Right lobe of liver (tissue), 6 donors: ENCODE data around the gene ZNF652. TPM values are rescaled to one million over a fixed set of nuclear protein-coding genes. Genes with fewer than 3 reads are reported as not detected.

ENCODE experiments used
- ATAC-seq, 4 donors: fragments of 200-7000 bp; cut with Tn5 transposase; one replicate each; pipeline ENCODE4 v1.9.1; 2020; ENCODE audit warnings: mild to moderate bottlenecking in 4 of 4, moderate library complexity in 4 of 4
- DNase-seq, 3 donors: peaks; one replicate each; pipeline ENCODE4 v3.0.0-alpha.2; 2020
- H3K27ac ChIP-seq, 3 donors: fragments of 200-600 bp; one replicate each; pipeline ENCODE4 v1.8.0; 2022
- H3K27me3 ChIP-seq, 2 donors: fragments of 200-600 bp; one replicate each; pipeline ENCODE4 v1.8.0; 2022
- H3K36me3 ChIP-seq, 4 donors: fragments of 200-600 bp; sonication (generic) in 1 of 4; one replicate each; pipeline versions ENCODE4 v1.5.1 to v1.8.0; 2017 to 2022; ENCODE audit warnings: control low read depth in 1 of 4
- H3K4me1 ChIP-seq, 4 donors: fragments of 200-600 bp; sonication (generic) in 1 of 4; one replicate each; pipeline versions ENCODE4 v1.5.1 to v1.8.0; 2017 to 2022; ENCODE audit warnings: control low read depth in 1 of 4
- H3K4me3 ChIP-seq, 3 donors: fragments of 200-600 bp; one replicate each; pipeline ENCODE4 v1.8.0; 2022
- H3K9me3 ChIP-seq, 4 donors: fragments of 200-600 bp; sonication (generic) in 1 of 4; one replicate each; pipeline versions ENCODE4 v1.5.1 to v1.8.0; 2017 to 2022; ENCODE audit warnings: control low read depth in 1 of 4
- CTCF ChIP-seq, 4 donors: fragments of 200-600 bp in 3 of 4; fragments of 450-650 bp in 1 of 4; IDR thresholded peaks; one replicate each; pipeline versions ENCODE4 v1.5.1 to v1.8.0; 2016 to 2022; ENCODE audit warnings: antibody characterized with exemption in 4 of 4, mild to moderate bottlenecking in 2 of 4
- POLR2A ChIP-seq: fragments of 450-650 bp; IDR thresholded peaks from one replicate; pipeline ENCODE4 v1.6.1; 2017; ENCODE audit warnings: antibody characterized with exemption, mild to moderate bottlenecking
- WGBS: methylation state at CpG from one replicate; pipeline ENCODE4 v1.1.6; 2018; ENCODE audit warnings: low coverage, low lambda C conversion rate; ENCODE audit not compliant: insufficient coverage; ENCODE audit errors: missing lambda C conversion rate; 5-methylcytosine and 5-hydroxymethylcytosine counted together
- intact Hi-C, 2 donors: fragments of 100-400 bp; cut with DNase I; formaldehyde crosslinking; loops; one replicate each; pipeline versions ENCODE4 v1.11.2 to v1.14.1; 2022
- total RNA-seq, 6 experiments: library from RNA; depleted of rRNA in 2 of 6; stranded (reverse); fragments of >200 nt in 2 of 6; fragmentation: NEBNext Ultra II Directional in 3 of 6; extraction: Animal tissue kit (Norgen Biotek cat#: 25700) in 3 of 6; gene quantifications; one replicate each; pipeline versions ENCODE4 v1.1.0 to v1.2.4, GENCODE V29; 2016 to 2023
- donor health status: DM: no; HTN: yes; CAD: no.
- donor health status: DM: no; HTN: no; CAD: no.
- donor health status: DM: no; HTN: no; CAD: no.
- donor health status: DM: no; HTN: yes; CAD: no.
- donor health status: DM: no; HTN: yes; CAD: no.

ZNF652 gene
- total RNA-seq, 6 experiments from 2014 or later: 16.9 to 36.8 (median 24.3) TPM

- no peaks in the 10 kb centered on the region for H3K27me3 ChIP-seq
- DNase-seq (no peak), ATAC-seq (no peak)
- TF ChIP-seq POLR2A: no peak
- TF ChIP-seq CTCF (IDR thresholded peaks at IDR 0.05): no peak
- H3K36me3 ChIP-seq: no peaks in the 10 kb centered on the region
- no peak overlapping the region for H3K4me3 ChIP-seq
- H3K4me1 ChIP-seq: peaks cover 0 to 16% (median 6%) of the 10 kb centered on the region in 4 donors
- intact Hi-C loops: no loop called here
- WGBS: 55% methylated on average over 2 of the region's 2 CpGs
- H3K9me3 ChIP-seq: no peaks in the 10 kb centered on the region
- no peak overlapping the region for H3K27ac ChIP-seq
Measured at GRCh38 chr17:49364119-49364518, 2.1 kb upstream of the ZNF652 start.

GRCh38 chr17:49363251-49363650 lies 1.2 kb upstream of the ZNF652 start:
- Histone ChIP-seq H3K4me1 (peaks cover 0 to 18% (median 9%) of the 10 kb centered on the region in 4 donors), H3K36me3 (no peaks in the 10 kb centered on the region), H3K27me3 (no peaks in the 10 kb centered on the region), H3K27ac (no peak overlapping the region), H3K4me3 (no peak overlapping the region), H3K9me3 (no peaks in the 10 kb centered on the region)
- intact Hi-C loops: no loop called here
- DNase-seq (no peak), ATAC-seq (no peak)
- TF ChIP-seq CTCF (IDR thresholded peaks at IDR 0.05) (no peak), POLR2A (no peak)
- WGBS: 100% methylated on average over 4 of the region's 4 CpGs

- no peaks in the 10 kb centered on the region for H3K36me3 ChIP-seq
- peaks cover 0 to 24% (median 11%) of the 10 kb centered on the region in 4 donors for H3K4me1 ChIP-seq
- no peak for DNase-seq
- peak overlapping the region; percentile 56 to 92 (median 90) for H3K27ac ChIP-seq
- intact Hi-C loops: no loop called here
- H3K4me3 ChIP-seq: peak overlapping the region; percentile 85 to 97 (median 88)
- 15% methylated on average over 10 of the region's 10 CpGs for WGBS
- no peaks in the 10 kb centered on the region for H3K9me3 ChIP-seq
- TF ChIP-seq CTCF (IDR thresholded peaks at IDR 0.05) (no peak), POLR2A (no peak)
- no peaks in the 10 kb centered on the region for H3K27me3 ChIP-seq
- no peak for ATAC-seq
Measured at GRCh38 chr17:49362723-49363117, 670 bp upstream of the ZNF652 start.

- Histone ChIP-seq H3K27me3 (no peaks in the 10 kb centered on the region), H3K36me3 (no peaks in the 10 kb centered on the region), H3K4me1 (peaks cover 0 to 37% (median 15%) of the 10 kb centered on the region in 4 donors), H3K4me3 (peak overlapping the region; percentile 85 to 97 (median 88)), H3K27ac (peak overlapping the region; percentile 89 to 92 (median 90)), H3K9me3 (no peaks in the 10 kb centered on the region)
- intact Hi-C loops: no loop called here
- ATAC-seq (peak; percentile 13 to 29 (median 18)), DNase-seq (peak; percentile 49 to 76 (median 67))
- TF ChIP-seq CTCF (IDR thresholded peaks at IDR 0.05): no peak
- no peak for TF ChIP-seq POLR2A
- WGBS: 0% methylated on average over 9 of the region's 52 CpGs
Measured at GRCh38 chr17:49361129-49361901, 735 bp downstream of the ZNF652 start.
